Kidney (tissue), 14 donors: ENCODE results near the gene CCDC146. TPM values are rescaled to one million over a fixed set of nuclear protein-coding genes. Genes with fewer than 3 reads are reported as not detected.

Source experiments
- DNase-seq, 5 donors: peaks; one replicate each; pipeline ENCODE4 v3.0.0-alpha.2; 2013 to 2020
- FAIRE-seq: peaks from 2 replicates; lab custom pipeline; 2012; peaks lifted over from hg19 to GRCh38; lab: Jason Lieb, UNC
- H3K27ac ChIP-seq, 2 donors: one replicate each; pipeline ENCODE4 v1.7.0; 2013; ENCODE audit warnings: low read depth in 2 of 2, low read length in 2 of 2, inconsistent platforms in 1 of 2
- H3K27me3 ChIP-seq: one replicate; pipeline ENCODE4 v1.7.1; 2013; ENCODE audit warnings: low read length, inconsistent platforms; ENCODE audit not compliant: control insufficient read depth, insufficient read depth
- H3K36me3 ChIP-seq, 3 donors: one replicate each; pipeline versions ENCODE4 v1.7.0 to v1.7.1; 2013; ENCODE audit warnings: low read length in 3 of 3, control low read depth in 1 of 3, inconsistent platforms in 1 of 3; ENCODE audit not compliant: insufficient read depth in 3 of 3, control insufficient read depth in 2 of 3
- H3K4me1 ChIP-seq, 3 donors: one replicate each; pipeline versions ENCODE4 v1.7.0 to v1.7.1; 2013; ENCODE audit warnings: low read length in 3 of 3, inconsistent platforms in 1 of 3, low read depth in 1 of 3; ENCODE audit not compliant: control insufficient read depth in 2 of 3, insufficient read depth in 2 of 3
- H3K4me3 ChIP-seq, 3 donors: one replicate each; pipeline versions ENCODE4 v1.7.0 to v1.8.1; 2013; ENCODE audit warnings: low read length in 3 of 3, control low read depth in 1 of 3, inconsistent platforms in 1 of 3
- H3K9ac ChIP-seq, 3 donors: one replicate each; pipeline versions ENCODE4 v1.7.0 to v1.7.1; 2013; ENCODE audit warnings: low read length in 3 of 3, control low read depth in 1 of 3, inconsistent platforms in 1 of 3
- H3K9me3 ChIP-seq, 3 donors: one replicate each; pipeline versions ENCODE4 v1.7.0 to v1.7.1; 2013; ENCODE audit warnings: low read length in 3 of 3, control low read depth in 1 of 3, inconsistent platforms in 1 of 3; ENCODE audit not compliant: control insufficient read depth in 2 of 3, insufficient read depth in 1 of 3
- intact Hi-C: fragments of 100-400 bp; cut with DNase I; formaldehyde crosslinking; loops from one replicate; pipeline ENCODE4 v1.11.1; 2022
- polyA plus RNA-seq: library from polyadenylated mRNA; stranded (reverse); fragments of 350-450 nt; fragmentation: Illumina TruSeq; extraction: RNeasy Lipid Tissue Mini Kit (QIAGEN cat#74804); gene quantifications from one replicate; pipeline ENCODE4 v1.2.3, GENCODE V29; 2014; ENCODE audit warnings: low read depth, low replicate concordance; ENCODE audit not compliant: insufficient read depth
- total RNA-seq: library from RNA; stranded (reverse); fragmentation: NEBNext Ultra II Directional; extraction: Animal tissue kit (Norgen Biotek cat#: 25700); gene quantifications from one replicate; pipeline ENCODE4 v1.2.1, GENCODE V29; 2021
- TF ChIP-seq, protein P1 (sequence below): IDR thresholded peaks from 3 replicates; pipeline ENCODE4 v1.5.1; 2012; ENCODE audit warnings: mild to moderate bottlenecking, moderate library complexity, borderline replicate concordance; ENCODE audit not compliant: insufficient read depth; ENCODE audit errors: extremely low read depth
- donor health status: control.
- donor health status: control.
- donor health status: control.
- donor health status: control.
- donor health status: control.
- donor health status: DM: yes; HTN: yes; CAD: no.
- donor health status: Normal renal cell carcinoma (clear cell type).

Gene CCDC146
- total and polyA plus RNA-seq, 2 donors from 2014 or later, result 8.8 to 15.4 TPM

DNA sequence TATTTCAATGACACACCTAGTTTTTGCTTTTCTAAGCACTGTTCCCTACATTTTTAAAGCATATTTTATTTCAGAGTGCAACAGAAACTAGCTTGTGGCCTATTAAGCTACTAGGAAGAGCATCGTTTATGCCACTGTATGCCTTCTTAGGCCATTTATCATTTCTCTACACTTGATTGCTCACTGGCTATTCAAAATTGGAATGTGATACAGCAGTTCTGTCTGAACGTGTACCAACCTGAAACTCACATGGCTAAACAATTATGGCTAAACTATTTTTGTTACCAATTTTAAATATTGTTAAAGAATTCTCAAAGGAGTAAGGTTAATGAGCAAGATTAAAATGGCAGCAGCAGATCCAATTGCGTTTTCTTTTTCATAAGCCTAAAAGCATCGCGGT lies 188.6 kb downstream of the CCDC146 start:
- DNase-seq, result no peak
- H3K9me3 ChIP-seq, result no peaks in the 10 kb centered on the region
- intact Hi-C loops, result no loop called here
- no peak for FAIRE-seq
- H3K36me3 ChIP-seq, result peaks cover 0 to 17% (median 2%) of the 10 kb centered on the region in 3 donors
- H3K4me1 ChIP-seq, result peaks cover 0 to 21% (median 10%) of the 10 kb centered on the region in 3 donors
- no peak overlapping the region for H3K27ac ChIP-seq
- H3K27me3 ChIP-seq, result no peaks in the 10 kb centered on the region
- TF ChIP-seq, protein P1, sequence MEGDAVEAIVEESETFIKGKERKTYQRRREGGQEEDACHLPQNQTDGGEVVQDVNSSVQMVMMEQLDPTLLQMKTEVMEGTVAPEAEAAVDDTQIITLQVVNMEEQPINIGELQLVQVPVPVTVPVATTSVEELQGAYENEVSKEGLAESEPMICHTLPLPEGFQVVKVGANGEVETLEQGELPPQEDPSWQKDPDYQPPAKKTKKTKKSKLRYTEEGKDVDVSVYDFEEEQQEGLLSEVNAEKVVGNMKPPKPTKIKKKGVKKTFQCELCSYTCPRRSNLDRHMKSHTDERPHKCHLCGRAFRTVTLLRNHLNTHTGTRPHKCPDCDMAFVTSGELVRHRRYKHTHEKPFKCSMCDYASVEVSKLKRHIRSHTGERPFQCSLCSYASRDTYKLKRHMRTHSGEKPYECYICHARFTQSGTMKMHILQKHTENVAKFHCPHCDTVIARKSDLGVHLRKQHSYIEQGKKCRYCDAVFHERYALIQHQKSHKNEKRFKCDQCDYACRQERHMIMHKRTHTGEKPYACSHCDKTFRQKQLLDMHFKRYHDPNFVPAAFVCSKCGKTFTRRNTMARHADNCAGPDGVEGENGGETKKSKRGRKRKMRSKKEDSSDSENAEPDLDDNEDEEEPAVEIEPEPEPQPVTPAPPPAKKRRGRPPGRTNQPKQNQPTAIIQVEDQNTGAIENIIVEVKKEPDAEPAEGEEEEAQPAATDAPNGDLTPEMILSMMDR, result no peak
- H3K9ac ChIP-seq, result no peak overlapping the region
- no peak overlapping the region for H3K4me3 ChIP-seq

- intact Hi-C loops, result no loop called here
- no peak for FAIRE-seq
- no peak overlapping the region for H3K27ac ChIP-seq
These were observed 190.7 kb downstream of the CCDC146 start for GRCh38 chr7:77313085-77313484.

GRCh38 chr7:77313876-77314480 lies 191.6 kb downstream of the CCDC146 start:
- H3K36me3 ChIP-seq, result peaks cover 0 to 17% (median 2%) of the 10 kb centered on the region in 3 donors
- TF ChIP-seq, protein P1, result no peak
- no peak for DNase-seq
- no peak for FAIRE-seq
- intact Hi-C loops, result no loop called here
- H3K27ac ChIP-seq, result no peak overlapping the region
- no peaks in the 10 kb centered on the region for H3K27me3 ChIP-seq
- H3K4me3 ChIP-seq, result no peak overlapping the region
- H3K9ac ChIP-seq, result no peak overlapping the region
- no peaks in the 10 kb centered on the region for H3K9me3 ChIP-seq
- peaks cover 0 to 16% (median 3%) of the 10 kb centered on the region in 3 donors for H3K4me1 ChIP-seq

More at GRCh38 chr7:77313085-77313484, 190.7 kb downstream of the CCDC146 start:
- TF ChIP-seq, protein P1, result no peak
- Histone ChIP-seq H3K9me3 (no peaks in the 10 kb centered on the region), H3K4me3 (no peak overlapping the region), H3K27me3 (no peaks in the 10 kb centered on the region), H3K4me1 (peaks cover 0 to 21% (median 8%) of the 10 kb centered on the region in 3 donors), H3K36me3 (peaks cover 0 to 17% (median 2%) of the 10 kb centered on the region in 3 donors), H3K9ac (no peak overlapping the region)
- no peak for DNase-seq
